Progenitor cell of endocrine pancreas (in vitro differentiated cells): ENCODE measurements around the gene IDI2. TPM values are rescaled to one million over a fixed set of nuclear protein-coding genes. Genes with fewer than 3 reads are reported as not detected.
A peak's percentile ranks its signal among the peaks of the same experiment; 100 is the strongest.

Source experiments
- DNase-seq: peaks from one replicate; pipeline ENCODE4 v3.0.0; 2021; ENCODE audit warnings: low spot score; ENCODE audit not compliant: unreplicated experiment
- H3K27ac Mint-ChIP-seq: 2 replicates; pipeline ENCODE4 v1.8.0; 2021; ENCODE audit warnings: mild to moderate bottlenecking, moderate library complexity, mixed read lengths
- H3K27me3 Mint-ChIP-seq: 2 replicates; pipeline ENCODE4 v1.8.0; 2021; ENCODE audit warnings: mixed read lengths
- H3K36me3 Mint-ChIP-seq: 2 replicates; pipeline ENCODE4 v1.8.0; 2022; ENCODE audit warnings: mixed read lengths; ENCODE audit not compliant: insufficient read depth
- H3K4me1 Mint-ChIP-seq: 2 replicates; pipeline ENCODE4 v1.8.0; 2021; ENCODE audit warnings: low read depth, mixed read lengths
- H3K4me3 Mint-ChIP-seq: 2 replicates; pipeline ENCODE4 v1.8.0; 2021; ENCODE audit warnings: low read depth, mild to moderate bottlenecking, moderate library complexity, mixed read lengths
- H3K9me3 Mint-ChIP-seq: 2 replicates; pipeline ENCODE4 v1.8.0; 2021; ENCODE audit warnings: low read depth, mixed read lengths
- total RNA-seq: library from RNA; stranded (reverse); gene quantifications from 2 replicates; pipeline ENCODE4 v1.2.1, GENCODE V29; 2021
- TF ChIP-seq, protein P1 (sequence below): fragments of 200-600 bp; sonication (generic); IDR thresholded peaks from one replicate; pipeline ENCODE4 v1.5.0; 2021; ENCODE audit warnings: antibody characterized with exemption, mild to moderate bottlenecking; ENCODE audit not compliant: unreplicated experiment

Gene IDI2
- total RNA-seq, 1 donor from 2014 or later = not detected

DNA sequence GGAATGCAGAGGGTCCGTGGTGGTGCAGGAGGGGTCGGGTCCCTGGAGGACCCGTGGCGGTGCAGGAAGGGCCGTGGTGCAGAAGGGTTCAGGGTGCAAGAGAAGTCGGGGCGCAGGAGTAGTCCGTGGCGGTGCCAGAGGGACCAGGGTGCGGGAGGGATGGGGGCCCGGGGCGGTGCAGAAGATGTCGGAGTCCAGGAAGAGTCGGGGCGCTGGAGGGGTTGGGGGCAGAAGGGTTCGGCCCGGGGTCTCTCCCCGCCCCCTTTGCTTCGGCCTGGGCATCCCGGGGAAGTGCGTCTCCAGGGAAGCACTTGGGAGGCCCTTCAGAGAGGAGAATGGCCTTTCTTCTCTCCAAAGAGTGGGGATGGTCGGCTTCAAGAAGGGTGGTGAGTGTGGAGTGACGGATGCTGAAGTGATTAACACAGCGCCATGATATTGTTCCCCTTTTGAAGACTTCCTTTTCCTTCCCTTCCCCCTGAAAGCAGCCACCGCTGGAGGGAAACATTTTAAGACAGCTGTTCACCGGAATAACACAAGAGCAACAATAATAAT, 31.5 kb upstream of the IDI2 start:
- Mint-ChIP-seq H3K27ac (peak overlapping the region; percentile 88), H3K27me3 (no peaks in the 10 kb centered on the region), H3K9me3 (no peaks in the 10 kb centered on the region), H3K4me3 (peak overlapping the region; percentile 95), H3K4me1 (peaks cover 27% of the 10 kb centered on the region), H3K36me3 (peaks cover 8% of the 10 kb centered on the region)
- DNase-seq = no peak
- TF ChIP-seq, protein P1, sequence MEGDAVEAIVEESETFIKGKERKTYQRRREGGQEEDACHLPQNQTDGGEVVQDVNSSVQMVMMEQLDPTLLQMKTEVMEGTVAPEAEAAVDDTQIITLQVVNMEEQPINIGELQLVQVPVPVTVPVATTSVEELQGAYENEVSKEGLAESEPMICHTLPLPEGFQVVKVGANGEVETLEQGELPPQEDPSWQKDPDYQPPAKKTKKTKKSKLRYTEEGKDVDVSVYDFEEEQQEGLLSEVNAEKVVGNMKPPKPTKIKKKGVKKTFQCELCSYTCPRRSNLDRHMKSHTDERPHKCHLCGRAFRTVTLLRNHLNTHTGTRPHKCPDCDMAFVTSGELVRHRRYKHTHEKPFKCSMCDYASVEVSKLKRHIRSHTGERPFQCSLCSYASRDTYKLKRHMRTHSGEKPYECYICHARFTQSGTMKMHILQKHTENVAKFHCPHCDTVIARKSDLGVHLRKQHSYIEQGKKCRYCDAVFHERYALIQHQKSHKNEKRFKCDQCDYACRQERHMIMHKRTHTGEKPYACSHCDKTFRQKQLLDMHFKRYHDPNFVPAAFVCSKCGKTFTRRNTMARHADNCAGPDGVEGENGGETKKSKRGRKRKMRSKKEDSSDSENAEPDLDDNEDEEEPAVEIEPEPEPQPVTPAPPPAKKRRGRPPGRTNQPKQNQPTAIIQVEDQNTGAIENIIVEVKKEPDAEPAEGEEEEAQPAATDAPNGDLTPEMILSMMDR = no peak

DNA sequence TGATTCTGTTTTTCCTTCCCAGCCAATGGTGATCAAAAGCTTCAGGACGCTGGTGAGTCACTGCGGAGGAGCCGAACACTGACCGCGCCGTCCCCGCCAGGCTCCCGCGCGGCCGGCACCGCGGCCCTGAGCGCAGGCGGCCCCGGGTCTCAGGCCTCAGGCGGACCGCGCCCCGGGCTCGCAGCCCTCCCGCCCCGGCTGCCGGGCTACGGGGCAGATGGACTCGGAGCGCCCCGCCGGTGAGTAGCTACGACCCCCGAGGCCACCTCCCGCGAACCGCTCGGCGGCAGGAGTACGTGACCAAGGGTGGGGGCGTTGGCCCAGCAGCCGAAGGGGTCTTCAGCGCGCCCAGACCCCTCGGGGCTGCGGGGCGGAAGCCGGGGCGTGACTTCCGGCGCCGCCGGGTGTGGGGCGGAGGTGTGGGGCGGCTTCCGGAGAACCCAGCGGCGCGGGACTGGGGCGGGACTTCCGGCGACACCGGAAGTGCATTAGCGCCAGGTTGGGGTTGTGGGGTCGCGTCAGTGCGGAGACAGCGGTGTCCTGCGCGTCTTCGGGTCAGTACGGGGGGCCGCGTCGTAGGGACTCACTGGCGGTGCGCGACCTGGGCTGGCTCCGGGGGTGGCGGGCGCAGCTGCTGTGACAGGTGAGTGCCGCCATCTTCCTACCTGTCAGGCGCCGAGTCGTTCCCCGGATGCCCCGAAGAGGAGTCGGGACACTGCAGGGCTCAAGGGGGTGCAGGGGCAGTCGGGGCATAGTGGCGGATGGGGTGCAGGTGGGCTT, 30.9 kb upstream of the IDI2 start, which contains the start of gene WDR37:
Gene WDR37 (plus strand): TSS at position 60 of the 780 bp plus-strand sequence. CDS start 15,771 bp downstream, outside the sequence.
- DNase-seq = peak; percentile 76
- peak within 1 kb of the TSS; percentile 95 for H3K4me3 Mint-ChIP-seq
- TF ChIP-seq, protein P1 = no peak
- H3K4me1 Mint-ChIP-seq = peaks cover 27% of the 10 kb centered on the region
- H3K36me3 Mint-ChIP-seq = peaks cover 6% of the 10 kb centered on the region
- peak within 1 kb of the TSS; percentile 97 for H3K27ac Mint-ChIP-seq
- H3K9me3 Mint-ChIP-seq = no peaks in the 10 kb centered on the region
- no peaks in the 10 kb centered on the region for H3K27me3 Mint-ChIP-seq

DNA sequence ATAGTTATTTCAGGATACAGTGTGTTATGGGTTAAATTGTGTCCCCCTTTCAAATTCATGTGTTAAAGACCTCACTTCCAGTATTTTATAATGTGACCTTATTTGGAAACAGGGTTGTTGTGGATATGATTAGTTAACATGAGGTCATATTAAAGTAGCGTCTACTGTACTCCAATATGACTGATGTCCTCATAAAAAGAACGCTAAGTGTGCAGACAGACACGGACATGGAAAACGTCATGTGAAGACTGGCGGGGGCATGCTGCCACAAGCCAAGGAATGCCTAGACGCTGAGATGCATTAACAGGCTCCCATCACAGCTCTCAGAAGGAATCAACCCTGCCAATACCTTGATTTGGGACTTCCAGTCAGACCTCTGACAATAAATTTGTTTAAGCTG, 29.0 kb upstream of the IDI2 start:
- Mint-ChIP-seq H3K4me1 (peaks cover 35% of the 10 kb centered on the region), H3K36me3 (peaks cover 7% of the 10 kb centered on the region), H3K27ac (peak overlapping the region; percentile 71), H3K9me3 (no peaks in the 10 kb centered on the region), H3K27me3 (no peaks in the 10 kb centered on the region), H3K4me3 (peak overlapping the region; percentile 91)
- no peak for DNase-seq
- TF ChIP-seq, protein P1 = no peak

DNA sequence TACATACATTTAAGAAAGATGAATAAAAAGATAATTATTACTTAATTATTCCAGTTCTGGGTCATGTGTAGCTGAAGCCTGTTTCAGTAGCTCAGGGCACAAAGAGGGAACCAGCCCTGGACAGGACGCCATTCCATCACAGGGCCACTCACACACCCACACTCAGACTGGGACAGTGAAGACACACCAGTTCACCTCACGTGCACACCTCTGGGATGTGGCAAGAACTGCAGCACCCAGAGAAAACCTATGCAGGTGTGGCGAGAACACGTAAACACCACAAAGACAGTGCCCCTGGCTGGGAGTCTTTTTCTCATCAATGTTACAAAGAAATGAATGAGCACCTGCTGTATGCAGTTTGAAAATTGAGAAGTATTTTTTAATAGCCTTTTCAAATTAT, 24.9 kb upstream of the IDI2 start:
- Mint-ChIP-seq H3K4me3 (peak overlapping the region; percentile 91), H3K9me3 (no peaks in the 10 kb centered on the region), H3K4me1 (peaks cover 30% of the 10 kb centered on the region), H3K27me3 (no peaks in the 10 kb centered on the region), H3K27ac (peak overlapping the region; percentile 84), H3K36me3 (peaks cover 7% of the 10 kb centered on the region)
- TF ChIP-seq, protein P1 = peak; percentile 31
- no peak for DNase-seq

DNA sequence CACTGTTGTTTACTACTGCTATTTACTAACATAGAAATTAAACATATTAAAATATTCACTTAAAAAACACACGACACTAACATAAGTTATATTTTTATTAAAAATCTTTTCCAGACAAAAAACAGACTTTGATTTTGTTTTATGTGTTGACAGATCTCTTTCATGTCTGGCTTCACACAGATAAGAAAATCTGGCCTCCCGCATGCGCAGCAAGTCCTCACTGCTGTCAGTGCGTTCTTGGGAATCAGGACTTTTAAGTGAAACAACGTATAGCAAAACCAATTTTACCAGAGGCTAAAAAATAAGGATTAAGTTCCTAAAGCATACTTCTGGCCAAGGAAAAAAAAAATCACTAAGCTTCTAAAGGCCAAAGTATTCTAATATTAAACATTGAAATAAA, 24.5 kb upstream of the IDI2 start:
- Mint-ChIP-seq H3K9me3 (no peaks in the 10 kb centered on the region), H3K4me1 (peaks cover 31% of the 10 kb centered on the region), H3K27ac (peak overlapping the region; percentile 99), H3K27me3 (no peaks in the 10 kb centered on the region), H3K4me3 (peak overlapping the region; percentile 91), H3K36me3 (peaks cover 8% of the 10 kb centered on the region)
- TF ChIP-seq, protein P1 = no peak
- no peak for DNase-seq
